ENCODE measurements around the gene PCBD2.

DNA sequence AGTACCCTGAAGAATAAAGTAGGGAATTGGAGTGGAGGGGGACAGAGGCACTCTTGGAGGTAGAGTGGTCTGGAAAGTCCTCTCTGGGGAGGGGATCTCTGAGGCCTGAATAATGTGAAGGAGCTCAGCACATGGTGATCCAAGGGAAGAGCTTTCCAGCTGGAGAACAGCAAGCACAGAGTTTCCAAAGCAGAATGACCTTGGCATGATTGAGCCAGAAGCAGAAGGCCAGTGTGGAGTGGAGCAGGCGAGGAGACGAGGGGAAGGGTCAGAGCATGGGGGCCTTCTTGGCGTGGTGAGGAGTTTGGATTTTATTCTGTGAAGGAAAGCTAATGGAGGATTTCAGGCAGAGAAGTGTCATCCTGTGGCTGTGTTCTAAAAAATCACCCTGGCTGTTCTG lies 8.3 kb downstream of the PCBD2 start:
- TF ChIP-seq, protein P1, sequence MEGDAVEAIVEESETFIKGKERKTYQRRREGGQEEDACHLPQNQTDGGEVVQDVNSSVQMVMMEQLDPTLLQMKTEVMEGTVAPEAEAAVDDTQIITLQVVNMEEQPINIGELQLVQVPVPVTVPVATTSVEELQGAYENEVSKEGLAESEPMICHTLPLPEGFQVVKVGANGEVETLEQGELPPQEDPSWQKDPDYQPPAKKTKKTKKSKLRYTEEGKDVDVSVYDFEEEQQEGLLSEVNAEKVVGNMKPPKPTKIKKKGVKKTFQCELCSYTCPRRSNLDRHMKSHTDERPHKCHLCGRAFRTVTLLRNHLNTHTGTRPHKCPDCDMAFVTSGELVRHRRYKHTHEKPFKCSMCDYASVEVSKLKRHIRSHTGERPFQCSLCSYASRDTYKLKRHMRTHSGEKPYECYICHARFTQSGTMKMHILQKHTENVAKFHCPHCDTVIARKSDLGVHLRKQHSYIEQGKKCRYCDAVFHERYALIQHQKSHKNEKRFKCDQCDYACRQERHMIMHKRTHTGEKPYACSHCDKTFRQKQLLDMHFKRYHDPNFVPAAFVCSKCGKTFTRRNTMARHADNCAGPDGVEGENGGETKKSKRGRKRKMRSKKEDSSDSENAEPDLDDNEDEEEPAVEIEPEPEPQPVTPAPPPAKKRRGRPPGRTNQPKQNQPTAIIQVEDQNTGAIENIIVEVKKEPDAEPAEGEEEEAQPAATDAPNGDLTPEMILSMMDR (IDR thresholded peaks at IDR 0.05) = no peak
- no peak for TF ChIP-seq POLR2A (IDR thresholded peaks at IDR 0.05)

Measured in esophagus squamous epithelium (tissue), 4 donors.